IPS-15b (cell line): ENCODE data around the gene MCAT.

Experiments
- H3K27me3 ChIP-seq: one replicate; pipeline ENCODE4 v1.6.1; 2013; ENCODE audit warnings: low read length; ENCODE audit not compliant: control insufficient read depth, insufficient read depth
- H3K36me3 ChIP-seq: one replicate; pipeline ENCODE4 v1.6.1; 2013; ENCODE audit warnings: low read length; ENCODE audit not compliant: control insufficient read depth, insufficient read depth
- H3K4me1 ChIP-seq: one replicate; pipeline ENCODE4 v1.6.1; 2013; ENCODE audit warnings: mild to moderate bottlenecking, low read length; ENCODE audit not compliant: control insufficient read depth, insufficient read depth
- H3K4me3 ChIP-seq: one replicate; pipeline ENCODE4 v1.5.1; 2013; ENCODE audit warnings: low read depth, low read length
- H3K9ac ChIP-seq: one replicate; pipeline ENCODE4 v1.6.1; 2013; ENCODE audit warnings: low read depth, mild to moderate bottlenecking, low read length
- H3K9me3 ChIP-seq: one replicate; pipeline ENCODE4 v1.6.1; 2013; ENCODE audit warnings: mild to moderate bottlenecking, low read length; ENCODE audit not compliant: control insufficient read depth, insufficient read depth

Gene MCAT

GRCh38 chr22:43158778-43159483 is 15.7 kb upstream of the MCAT start:
- Histone ChIP-seq H3K9ac (no peak overlapping the region), H3K9me3 (no peaks in the 10 kb centered on the region), H3K4me1 (no peaks in the 10 kb centered on the region), H3K4me3 (no peak overlapping the region), H3K27me3 (no peaks in the 10 kb centered on the region), H3K36me3 (no peaks in the 10 kb centered on the region)

GRCh38 chr22:43157874-43158546 is 14.8 kb upstream of the MCAT start:
- Histone ChIP-seq H3K4me1 (no peaks in the 10 kb centered on the region), H3K4me3 (no peak overlapping the region), H3K27me3 (no peaks in the 10 kb centered on the region), H3K9ac (no peak overlapping the region), H3K9me3 (no peaks in the 10 kb centered on the region), H3K36me3 (no peaks in the 10 kb centered on the region)

GRCh38 chr22:43156413-43156812 is 13.2 kb upstream of the MCAT start:
- Histone ChIP-seq H3K9me3 (no peaks in the 10 kb centered on the region), H3K27me3 (peaks cover 2% of the 10 kb centered on the region), H3K36me3 (no peaks in the 10 kb centered on the region), H3K4me3 (no peak overlapping the region), H3K9ac (no peak overlapping the region), H3K4me1 (no peaks in the 10 kb centered on the region)

- H3K9me3 ChIP-seq = no peaks in the 10 kb centered on the region
- H3K27me3 ChIP-seq = peaks cover 4% of the 10 kb centered on the region
- no peak overlapping the region for H3K9ac ChIP-seq
- H3K4me3 ChIP-seq = no peak overlapping the region
- no peaks in the 10 kb centered on the region for H3K36me3 ChIP-seq
- no peaks in the 10 kb centered on the region for H3K4me1 ChIP-seq
These were observed 12.6 kb upstream of the MCAT start for GRCh38 chr22:43155789-43156188.

- no peaks in the 10 kb centered on the region for H3K36me3 ChIP-seq
- H3K9ac ChIP-seq = no peak overlapping the region
- H3K4me1 ChIP-seq = no peaks in the 10 kb centered on the region
- H3K4me3 ChIP-seq = no peak overlapping the region
- H3K27me3 ChIP-seq = peaks cover 8% of the 10 kb centered on the region
- H3K9me3 ChIP-seq = no peaks in the 10 kb centered on the region
These were observed 11.8 kb upstream of the MCAT start for GRCh38 chr22:43154887-43155536.

GRCh38 chr22:43153899-43154298 is 10.7 kb upstream of the MCAT start:
- H3K4me1 ChIP-seq = no peaks in the 10 kb centered on the region
- H3K4me3 ChIP-seq = no peak overlapping the region
- no peak overlapping the region for H3K9ac ChIP-seq
- no peaks in the 10 kb centered on the region for H3K9me3 ChIP-seq
- H3K36me3 ChIP-seq = no peaks in the 10 kb centered on the region
- peaks cover 8% of the 10 kb centered on the region for H3K27me3 ChIP-seq

- Histone ChIP-seq H3K4me1 (no peaks in the 10 kb centered on the region), H3K9ac (no peak overlapping the region), H3K4me3 (no peak overlapping the region), H3K36me3 (no peaks in the 10 kb centered on the region), H3K27me3 (peaks cover 8% of the 10 kb centered on the region), H3K9me3 (no peaks in the 10 kb centered on the region)
These were observed 9.3 kb upstream of the MCAT start for GRCh38 chr22:43152357-43153071.

- H3K27me3 ChIP-seq = peaks cover 8% of the 10 kb centered on the region
- no peaks in the 10 kb centered on the region for H3K9me3 ChIP-seq
- H3K36me3 ChIP-seq = no peaks in the 10 kb centered on the region
- peak overlapping the region; percentile 37 for H3K9ac ChIP-seq
- no peaks in the 10 kb centered on the region for H3K4me1 ChIP-seq
- peak overlapping the region; percentile 35 for H3K4me3 ChIP-seq
These were observed 8.8 kb upstream of the MCAT start for GRCh38 chr22:43152003-43152356.

GRCh38 chr22:43151251-43152002 is 8.2 kb upstream of the MCAT start, which contains the start of gene TSPO:
TSS of gene TSPO (plus strand) at chr22:43151559. CDS start at chr22:43159239, 7,680 bp downstream.
- Histone ChIP-seq H3K4me1 (no peaks in the 10 kb centered on the region), H3K27me3 (peaks cover 8% of the 10 kb centered on the region), H3K9ac (peak within 1 kb of the TSS; percentile 37), H3K9me3 (no peaks in the 10 kb centered on the region), H3K36me3 (no peaks in the 10 kb centered on the region), H3K4me3 (peak within 1 kb of the TSS; percentile 35)

- no peaks in the 10 kb centered on the region for H3K9me3 ChIP-seq
- no peaks in the 10 kb centered on the region for H3K4me1 ChIP-seq
- peaks cover 8% of the 10 kb centered on the region for H3K27me3 ChIP-seq
- H3K9ac ChIP-seq = no peak overlapping the region
- peak overlapping the region; percentile 16 for H3K4me3 ChIP-seq
- H3K36me3 ChIP-seq = no peaks in the 10 kb centered on the region
These were observed 7.6 kb upstream of the MCAT start for GRCh38 chr22:43150731-43151206.

- Histone ChIP-seq H3K9ac (no peak overlapping the region), H3K36me3 (no peaks in the 10 kb centered on the region), H3K4me1 (no peaks in the 10 kb centered on the region)
These were observed 5.4 kb upstream of the MCAT start for GRCh38 chr22:43148581-43148980.

More at GRCh38 chr22:43148581-43148980, 5.4 kb upstream of the MCAT start:
- Histone ChIP-seq H3K4me3 (no peak overlapping the region), H3K27me3 (peaks cover 8% of the 10 kb centered on the region), H3K9me3 (no peaks in the 10 kb centered on the region)
